HG02840 (cell line): ENCODE results near the gene PARVG.

Experiments used
- ATAC-seq: cut with Tn5 transposase; IDR thresholded peaks from one replicate; pipeline ENCODE4 v1.9.1; 2021; ENCODE audit warnings: mild to moderate bottlenecking, moderate library complexity, moderate number of reproducible peaks; ENCODE audit not compliant: unreplicated experiment, low FRiP score

The PARVG gene

DNA sequence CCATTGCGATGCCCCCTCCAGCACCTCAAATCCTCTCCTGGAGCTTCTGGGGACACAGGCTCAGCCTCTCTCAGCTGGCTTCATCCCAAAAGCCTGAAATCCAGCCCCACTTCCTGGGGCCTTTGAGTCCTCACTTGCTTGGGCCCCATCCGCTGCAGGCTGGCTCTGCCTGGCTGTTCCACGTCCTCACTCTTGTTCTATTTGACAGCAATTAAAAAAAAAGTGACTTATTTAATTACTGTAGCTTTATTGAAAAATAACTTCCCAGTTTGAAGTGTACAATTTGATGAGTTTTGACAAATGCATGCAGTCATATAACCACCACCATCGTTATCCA, 27.2 kb downstream of the PARVG start:
- ATAC-seq = no peak

DNA sequence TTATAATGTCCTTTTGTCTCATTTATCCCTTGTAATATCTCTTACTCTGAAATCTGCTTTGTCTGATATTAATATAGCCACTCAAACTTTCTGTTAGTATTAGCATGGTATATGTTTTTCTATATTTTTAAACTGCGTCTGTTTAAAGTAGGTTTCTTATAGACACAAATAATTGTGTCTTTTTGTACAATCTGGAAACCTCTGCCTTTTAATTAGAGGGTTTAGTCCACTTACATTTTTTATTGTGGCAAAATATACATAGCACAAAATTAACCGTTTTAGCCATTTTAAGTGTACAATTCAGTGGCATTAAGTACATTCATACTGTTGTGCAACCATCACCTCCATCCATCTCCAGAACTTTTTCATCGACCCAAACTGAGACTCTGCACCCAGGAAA, 28.6 kb downstream of the PARVG start:
- no peak for ATAC-seq

DNA sequence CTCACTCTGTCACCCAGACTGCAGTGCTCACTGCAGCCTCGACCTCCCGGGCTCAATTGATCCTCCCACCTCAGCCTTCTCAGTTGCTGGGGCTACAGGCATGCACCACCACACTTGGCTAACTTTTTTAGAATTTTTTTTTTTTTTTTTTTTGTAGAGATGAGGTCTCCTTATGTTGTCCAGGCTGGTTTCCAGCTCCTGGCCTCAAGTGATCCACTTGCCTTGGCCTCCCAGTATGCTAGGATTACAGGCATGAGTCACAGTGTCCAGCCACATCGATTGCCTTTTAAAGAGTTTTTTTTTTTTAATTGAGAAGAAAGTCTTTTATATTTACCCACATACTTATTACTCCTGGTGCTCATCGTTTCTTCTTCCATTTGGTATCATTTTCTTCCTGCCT, 30.0 kb downstream of the PARVG start:
- no peak for ATAC-seq

DNA sequence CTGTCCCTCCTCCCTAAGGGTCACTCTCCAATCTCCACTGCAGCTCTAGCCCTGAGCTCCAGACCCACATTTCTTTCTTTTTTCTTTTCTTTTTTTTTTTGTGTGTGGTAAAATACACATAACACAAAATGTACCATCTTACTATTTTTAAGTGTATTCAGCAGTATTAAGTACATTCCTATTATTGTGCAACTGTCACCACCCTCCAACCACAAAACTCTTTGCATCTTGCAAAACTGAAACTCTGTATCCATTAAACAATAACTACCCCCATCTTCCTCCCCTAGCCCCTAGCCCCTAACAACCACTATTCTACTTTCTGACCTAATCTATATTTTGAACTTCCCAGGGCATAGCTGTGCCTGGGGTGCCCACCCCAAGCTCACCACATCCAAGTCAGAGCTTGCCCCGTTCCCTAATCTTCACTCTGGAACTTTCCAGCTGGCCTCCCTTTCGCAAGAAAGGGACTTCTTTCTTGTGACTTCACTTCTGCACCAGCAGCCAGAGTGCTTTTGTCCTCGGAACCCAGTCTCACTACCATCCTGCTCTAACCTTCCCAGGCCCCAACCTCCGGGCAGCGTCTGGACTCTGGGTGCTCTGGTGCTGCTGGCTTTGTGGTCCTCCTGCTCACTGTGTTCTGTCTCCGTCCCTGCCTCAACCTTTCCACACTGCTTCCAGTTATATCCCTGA, 30.7 kb downstream of the PARVG start:
- no peak for ATAC-seq

DNA sequence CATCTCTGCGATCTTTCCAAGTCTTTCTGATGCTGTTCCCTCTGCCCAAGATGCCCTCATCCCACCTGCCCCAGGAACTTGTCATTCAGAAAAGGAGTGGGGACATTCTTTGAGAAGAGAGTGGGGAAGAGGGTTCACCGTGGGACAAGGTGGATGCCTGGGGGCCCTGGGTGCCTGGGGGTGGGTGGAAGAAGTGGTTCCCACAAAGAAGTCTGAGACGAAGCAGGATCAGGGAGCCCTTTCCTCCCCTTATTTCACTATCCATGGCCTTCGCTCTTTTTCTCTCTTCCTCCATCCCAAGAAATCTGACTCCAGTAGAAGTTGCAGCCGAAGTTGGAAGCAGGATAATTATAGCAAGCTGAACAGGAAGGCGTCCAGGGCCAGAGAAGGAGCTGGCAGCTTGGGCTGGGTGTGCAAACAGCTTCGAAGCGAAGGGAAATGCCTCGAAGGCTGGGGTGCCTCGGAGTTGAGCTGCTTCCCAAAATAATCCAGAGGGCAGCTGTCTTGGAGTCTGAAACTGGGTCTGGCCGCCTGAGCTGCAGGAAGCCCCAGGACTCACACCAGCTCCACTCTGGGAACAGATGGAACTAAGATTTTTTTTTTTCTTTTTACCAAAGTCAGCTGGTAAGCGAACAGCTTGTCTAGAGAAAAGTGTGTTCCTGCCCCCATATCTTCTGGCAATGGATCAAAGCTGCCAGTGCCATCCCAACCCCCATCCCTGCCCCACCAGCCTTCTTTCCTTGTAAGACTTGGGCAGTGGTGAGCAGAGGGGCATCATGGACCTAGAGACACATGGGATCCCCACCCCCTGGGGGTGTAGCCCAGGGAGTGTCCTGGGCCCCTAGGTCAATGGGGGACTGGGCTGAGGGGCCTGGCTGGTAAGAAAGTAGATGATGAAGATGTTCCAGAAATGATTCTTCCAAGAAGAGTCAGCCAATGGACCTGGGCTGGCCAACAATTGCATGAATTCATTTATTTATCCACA, 31.5 kb downstream of the PARVG start:
- no peak for ATAC-seq

DNA sequence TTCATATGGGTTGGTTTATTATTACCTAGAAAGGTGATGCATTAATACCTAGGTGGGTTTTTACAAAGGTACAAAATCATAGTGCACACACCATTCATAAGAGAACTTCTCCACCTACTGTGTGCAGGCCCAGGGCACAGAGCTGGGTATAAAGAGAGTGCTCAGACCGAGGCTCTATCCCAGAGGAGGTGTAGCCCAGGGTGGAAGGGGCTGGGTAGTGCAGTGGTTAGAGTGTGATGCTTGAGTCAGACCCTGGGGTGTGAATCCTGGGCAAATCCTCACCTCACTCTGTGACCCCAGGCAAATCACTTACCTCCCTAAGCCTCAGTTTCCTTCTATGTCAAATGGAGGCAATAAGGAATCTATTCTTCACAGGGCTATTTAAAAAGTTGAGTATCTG, 32.2 kb downstream of the PARVG start:
- ATAC-seq = no peak

DNA sequence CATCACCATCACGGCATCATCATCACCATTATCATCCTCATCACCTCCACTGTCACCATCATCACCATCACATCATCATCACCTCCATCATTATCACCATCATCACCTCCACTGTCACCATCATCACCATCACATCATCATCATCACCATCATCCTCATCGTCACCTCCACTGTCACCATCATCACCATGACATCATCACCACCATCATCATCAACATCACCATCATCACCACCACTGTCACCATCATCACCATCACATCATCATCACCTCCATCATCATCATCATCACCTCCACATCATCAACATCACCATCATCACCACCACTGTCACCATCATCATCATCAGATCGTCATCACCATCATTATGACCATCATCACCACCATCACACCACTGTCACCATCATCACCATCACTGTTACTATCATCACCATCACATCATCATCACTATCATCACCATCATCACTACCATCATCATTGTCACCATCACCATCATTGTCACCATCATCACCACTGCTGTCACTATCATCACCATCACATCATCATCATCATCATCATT, 32.8 kb downstream of the PARVG start:
- ATAC-seq = no peak

DNA sequence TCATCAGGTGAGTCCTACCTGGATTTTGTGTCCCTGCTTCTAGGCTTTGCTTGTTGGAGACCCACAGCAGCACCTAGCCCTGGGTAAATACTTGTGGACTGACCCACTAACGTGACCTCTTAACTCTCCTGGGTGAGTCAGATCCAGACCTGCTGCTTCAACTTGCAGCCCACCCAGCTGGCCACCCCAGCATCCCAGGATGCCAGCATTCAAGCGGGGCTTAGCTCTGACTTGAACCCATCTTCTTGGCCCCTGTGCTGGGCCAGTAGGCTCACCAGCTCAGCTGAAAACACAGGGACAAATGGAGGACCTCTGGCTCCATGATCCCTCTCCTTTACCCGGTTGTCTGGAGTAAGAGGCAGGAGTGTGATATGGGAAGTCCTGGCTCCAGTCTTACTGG, 33.5 kb downstream of the PARVG start:
- ATAC-seq = no peak

DNA sequence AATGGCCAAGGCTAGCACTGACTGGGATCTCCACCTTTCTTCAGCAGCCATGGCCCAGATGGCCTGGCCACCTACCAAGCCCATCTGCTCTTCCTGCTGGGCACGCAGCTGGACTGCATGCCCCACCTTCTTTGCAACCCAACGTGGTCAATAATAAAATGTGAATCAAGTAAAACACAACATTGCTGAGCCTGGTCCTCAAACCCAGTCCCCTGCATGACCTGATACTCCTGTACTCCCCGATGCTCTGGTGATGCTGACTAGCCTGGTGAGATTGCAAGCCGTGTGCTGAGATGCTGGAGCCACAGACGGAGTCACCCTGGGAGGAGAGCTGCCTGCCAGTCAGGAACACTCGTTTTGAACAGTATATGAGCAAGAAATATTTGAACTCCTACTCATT, 34.0 kb downstream of the PARVG start:
- no peak for ATAC-seq

DNA sequence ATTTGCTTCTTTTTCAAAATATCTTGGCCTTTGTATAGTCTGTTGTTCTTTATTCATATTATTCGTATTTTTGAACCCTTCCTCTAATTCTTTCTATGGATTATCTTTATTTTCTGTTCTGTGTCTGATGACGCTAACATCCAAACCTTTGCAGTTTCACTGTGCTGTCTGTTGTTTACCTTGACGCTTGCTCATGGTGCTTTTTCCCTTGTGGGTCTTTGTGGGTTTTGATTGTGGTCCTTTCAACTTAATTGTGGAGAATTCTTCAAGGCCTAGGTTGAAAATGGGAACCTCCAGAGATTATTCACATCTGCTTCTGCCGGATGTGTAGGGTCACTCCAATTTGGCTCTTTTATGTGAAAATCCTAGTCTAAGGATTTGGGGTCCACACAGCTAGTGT, 34.6 kb downstream of the PARVG start:
- ATAC-seq = no peak

DNA sequence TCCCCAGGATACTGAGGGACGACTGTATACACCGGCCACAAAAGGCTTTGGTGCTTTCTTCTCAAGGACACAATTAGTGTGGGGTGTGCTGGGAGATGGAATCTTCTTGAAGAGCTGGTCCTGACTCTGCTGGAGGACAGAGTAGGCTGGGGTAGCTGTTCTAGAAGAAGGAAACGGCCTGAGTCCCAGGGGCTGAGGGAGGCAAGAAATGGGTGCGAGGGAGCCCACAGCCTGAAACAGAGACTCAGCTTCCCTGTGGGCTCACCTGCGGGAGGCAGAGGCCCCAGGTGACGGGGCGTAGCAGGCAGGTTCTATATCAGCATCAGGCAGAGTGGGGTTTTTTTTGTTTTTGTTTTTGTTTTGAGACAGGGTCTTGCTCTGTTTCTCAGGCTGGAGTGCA, 36.6 kb downstream of the PARVG start:
- ATAC-seq = no peak

DNA sequence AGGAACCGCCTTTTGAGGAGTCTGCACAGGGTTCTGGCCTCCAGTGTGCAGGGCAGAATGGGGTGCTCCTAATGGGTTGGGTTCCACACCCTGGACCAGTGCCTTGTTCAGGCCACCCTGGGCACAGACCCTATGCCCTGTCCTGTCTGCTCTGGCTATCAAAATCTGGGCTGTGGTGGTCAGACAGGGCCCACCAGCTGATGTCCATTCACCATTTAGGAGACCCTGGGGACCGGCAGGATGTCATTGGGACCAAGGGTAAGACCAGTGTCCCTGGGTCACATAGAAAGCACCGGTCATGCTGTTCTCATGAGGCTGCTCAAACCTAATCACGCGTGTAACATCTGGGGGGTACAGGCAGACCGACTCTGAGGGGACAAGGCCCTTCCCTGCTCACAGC, 37.3 kb downstream of the PARVG start:
- ATAC-seq = no peak

DNA sequence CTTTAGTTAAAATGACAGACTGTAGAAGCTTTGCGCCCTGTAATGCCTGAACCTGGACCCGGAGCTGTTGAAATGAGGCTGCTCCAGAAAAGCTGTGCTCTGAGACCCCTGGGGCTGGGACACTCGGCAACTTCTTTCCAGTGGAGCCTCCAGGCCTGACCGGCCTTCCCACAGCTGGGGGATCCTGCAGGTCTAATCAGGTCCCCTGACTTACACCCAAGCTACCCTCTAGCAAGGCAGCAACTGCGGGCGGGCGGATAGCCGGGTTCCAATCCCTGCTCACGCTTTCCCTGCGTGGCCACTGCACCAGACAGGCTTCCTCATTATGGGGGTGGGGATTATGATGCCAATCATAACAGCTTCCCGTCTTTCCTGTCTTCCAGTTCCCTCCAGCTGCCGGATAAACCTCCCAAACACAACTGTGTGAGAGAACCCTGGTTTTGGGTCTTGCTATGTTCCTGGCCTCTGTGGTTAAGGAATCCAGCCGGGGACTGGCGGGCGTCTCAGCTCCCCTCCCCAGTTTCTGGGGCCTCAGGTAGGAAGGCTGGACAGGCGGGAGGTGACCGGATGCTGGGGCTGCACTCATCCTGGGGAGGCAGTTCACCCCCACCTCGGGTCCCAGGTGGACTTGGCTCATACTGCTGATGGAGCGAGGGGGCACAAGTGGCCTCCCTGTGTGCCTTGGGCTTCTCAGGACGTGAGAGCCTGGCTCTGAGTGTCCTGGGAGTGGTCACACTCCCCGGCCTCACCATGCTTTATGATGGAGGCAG, 38.6 kb downstream of the PARVG start:
- ATAC-seq = no peak

DNA sequence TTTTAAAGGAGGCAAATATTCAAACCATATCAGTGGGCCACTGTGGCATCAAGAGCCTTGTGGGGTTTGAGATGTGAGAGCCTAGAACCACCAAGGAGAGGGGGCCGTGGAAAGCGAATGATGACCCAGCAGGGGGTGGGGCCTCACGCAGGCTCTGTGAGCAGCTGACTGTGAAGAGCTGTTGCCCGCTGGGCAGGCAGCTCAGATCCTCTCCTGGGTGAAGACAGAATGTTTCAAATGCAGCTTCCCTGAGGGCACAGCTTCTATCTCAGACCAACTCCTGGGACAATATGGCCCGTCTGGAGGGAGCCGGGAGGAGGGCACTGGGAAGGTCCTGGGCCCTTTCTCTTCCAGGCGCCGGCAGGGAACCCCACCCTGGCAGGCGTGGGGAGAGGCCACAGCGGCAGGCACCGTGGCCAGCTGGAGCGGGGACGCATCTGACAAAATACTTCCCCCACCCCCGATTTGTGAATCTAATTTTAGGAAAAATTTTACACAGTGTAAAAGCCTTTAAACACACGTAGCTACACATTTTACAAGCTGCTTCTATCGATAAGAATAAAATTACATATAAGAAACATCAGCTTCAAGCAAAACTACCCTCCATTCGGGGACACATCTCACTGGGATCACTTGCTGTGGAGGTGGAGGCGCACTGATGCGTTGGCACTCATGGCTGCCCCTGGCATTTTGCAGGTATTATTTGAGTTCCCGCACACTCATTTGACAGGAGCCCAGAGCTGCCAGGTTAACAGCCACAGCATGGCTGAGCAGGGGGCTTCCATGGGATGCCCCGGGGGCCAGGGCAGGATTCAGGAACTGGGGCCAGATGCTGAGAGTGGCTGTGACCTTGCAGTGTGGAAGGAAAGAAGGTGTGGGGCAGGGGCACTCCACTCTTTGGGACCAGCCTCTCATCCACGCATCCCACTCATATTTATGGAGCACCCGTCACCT, 40.3 kb downstream of the PARVG start:
- no peak for ATAC-seq

DNA sequence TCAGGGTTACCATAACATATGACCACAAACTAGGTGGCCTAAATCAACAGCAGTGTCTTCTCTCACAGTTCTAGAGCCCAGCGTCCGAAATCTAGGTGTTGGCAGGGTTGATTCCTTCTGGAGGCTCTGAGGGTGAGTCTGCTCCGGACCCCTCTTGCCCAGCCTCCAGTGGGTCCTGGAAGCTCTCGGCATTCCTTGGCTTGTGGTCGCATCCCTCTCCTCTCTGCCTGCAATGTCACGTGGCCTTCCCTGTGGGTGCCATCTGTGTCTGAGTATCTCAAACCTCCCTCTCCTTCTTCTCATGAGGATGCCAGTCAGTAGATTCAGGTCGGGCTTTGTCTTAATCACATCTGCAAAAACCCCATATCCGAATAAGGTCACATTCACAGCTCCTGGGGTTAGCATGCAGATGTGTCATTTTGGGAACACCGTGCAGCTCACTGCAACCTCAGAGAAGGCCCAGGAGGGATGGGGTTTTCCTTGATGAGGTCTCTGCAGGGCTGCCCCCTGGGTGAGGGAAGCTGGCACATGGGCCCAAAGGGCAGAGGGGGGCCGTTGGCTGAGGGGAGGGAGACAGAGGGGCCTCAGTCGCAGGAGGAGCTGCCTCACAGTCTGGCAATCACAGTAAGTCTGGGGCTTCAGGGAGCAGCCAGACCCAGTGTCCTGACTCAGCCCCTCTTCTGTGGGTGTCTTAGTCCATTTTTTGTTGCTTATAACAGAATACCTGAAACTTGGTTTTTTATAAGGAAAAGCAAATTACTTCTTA, 41.2 kb downstream of the PARVG start:
- ATAC-seq = no peak

DNA sequence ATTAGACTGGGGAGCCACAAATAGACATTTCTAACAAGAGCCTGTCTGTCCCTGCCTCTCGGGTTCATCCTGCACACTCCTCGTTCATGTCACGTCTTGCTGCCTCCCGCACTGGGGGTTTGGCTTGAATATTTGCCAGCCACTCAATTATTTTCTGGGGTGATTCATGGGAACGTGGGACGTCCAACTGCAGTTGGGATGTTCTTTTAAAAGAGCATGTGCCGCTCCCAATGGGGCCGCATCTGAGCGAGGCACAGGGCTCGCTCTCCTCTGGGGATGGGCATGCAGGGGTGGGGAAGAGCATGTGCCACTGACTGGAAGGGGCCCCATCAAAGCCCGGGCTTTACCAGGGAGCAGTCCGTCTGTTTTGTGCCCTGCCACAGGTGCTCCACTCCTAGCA, 43.4 kb downstream of the PARVG start:
- ATAC-seq = no peak

DNA sequence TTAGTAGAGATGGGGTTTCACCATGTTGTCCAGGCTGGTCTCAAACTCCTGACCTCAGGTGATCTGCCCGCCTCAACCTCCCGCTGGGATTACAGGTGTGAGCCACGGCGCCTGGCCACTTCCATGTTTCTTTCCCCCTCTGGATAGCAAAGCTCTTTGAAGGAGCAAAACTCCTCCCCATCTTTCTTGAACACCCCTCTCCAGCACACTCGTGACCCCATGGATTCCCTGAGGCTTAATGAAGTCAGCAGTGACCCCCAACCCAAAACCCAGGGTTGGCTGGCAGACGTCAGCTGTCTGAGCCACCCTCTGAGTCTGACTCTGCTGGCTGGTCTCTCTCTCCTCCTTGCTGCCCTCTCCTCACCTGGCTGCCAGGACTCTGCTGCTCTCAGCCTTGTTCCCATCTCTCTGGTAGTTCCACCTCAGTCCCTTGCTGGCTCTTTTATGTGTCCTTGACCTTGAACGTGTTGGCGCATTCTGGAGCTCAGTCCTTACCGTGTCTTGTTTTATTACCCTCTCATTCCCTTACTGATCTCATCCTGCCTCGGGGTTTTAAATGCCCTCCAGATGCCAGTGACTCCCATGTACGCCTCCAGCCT, 44.5 kb downstream of the PARVG start:
- ATAC-seq = no peak

DNA sequence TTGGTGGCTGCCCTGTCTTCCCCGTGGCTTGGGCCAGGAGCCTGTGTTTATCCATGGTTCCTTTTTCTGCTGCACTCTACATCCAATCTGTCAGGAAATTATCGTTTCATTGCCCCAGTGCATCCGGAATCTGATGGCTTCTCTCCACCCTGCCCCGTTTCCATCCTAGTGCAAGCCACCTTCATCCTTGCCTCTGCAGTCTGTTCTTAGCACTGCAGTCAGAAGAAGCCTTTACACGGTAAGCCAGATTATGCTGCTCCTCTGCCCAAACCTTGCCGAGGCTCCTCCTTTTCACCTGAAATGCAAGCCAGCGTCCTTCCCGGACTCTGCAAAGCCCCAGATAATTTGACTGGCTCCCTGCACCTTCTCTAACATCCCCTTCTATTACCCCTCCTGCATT, 45.1 kb downstream of the PARVG start:
- ATAC-seq = no peak

DNA sequence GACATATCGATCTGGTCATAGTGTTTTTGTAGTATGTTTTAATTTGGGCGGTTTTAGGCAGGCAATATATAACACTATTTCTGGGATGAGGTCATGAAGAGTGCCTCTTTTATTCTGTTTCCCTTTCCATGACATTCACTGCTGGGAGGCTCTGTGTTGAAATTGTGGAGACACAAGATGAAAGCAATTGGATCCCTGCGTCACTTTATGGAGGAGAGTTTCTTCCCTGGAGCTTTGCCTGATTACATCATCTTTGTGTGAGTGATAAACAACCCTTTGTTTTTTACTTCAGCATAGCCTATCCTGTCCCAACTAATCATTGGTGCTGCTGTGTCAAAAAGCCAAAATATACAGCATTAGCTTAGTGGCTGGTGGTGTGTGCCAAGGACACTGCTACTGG, 48.6 kb downstream of the PARVG start:
- no peak for ATAC-seq
